COLO668 (cell line): ENCODE data around the gene SLC25A51.
"Not testable (repeated sequence)": the region's sequence is repeated elsewhere in the genome, so short reads cannot be mapped to it uniquely, and the experiment has no call there.

Experiments used
- DNase-seq: peaks from one replicate; lab custom pipeline; 2025; ENCODE audit not compliant: unreplicated experiment; lab: John Stamatoyannopoulos, UW

The SLC25A51 gene

GRCh38 chr9:37921546-37922300 lies 17.8 kb upstream of the SLC25A51 start:
- DNase-seq: no peak

DNA sequence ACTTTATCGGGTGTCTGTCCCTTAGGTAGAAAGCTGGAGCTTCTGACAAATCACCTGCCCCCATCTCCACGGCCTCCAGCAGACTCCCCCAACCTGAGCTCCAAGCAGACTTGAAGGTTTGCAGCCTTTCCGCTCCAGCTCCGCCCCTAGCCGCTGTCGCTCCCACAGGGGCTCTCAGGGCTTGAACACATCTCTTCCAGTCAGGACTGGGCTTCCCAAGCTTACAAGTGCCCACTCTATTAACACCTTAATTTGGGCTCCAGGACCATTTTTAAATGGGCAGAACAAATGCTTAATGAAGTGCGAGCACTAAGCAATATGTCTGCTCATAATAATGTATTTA lies 17.2 kb upstream of the SLC25A51 start:
- DNase-seq: no peak

- DNase-seq: peak; percentile 24
Observed at GRCh38 chr9:37920471-37921167, 16.7 kb upstream of the SLC25A51 start.

- no peak for DNase-seq
Observed at GRCh38 chr9:37919956-37920335, 16.0 kb upstream of the SLC25A51 start.

DNA sequence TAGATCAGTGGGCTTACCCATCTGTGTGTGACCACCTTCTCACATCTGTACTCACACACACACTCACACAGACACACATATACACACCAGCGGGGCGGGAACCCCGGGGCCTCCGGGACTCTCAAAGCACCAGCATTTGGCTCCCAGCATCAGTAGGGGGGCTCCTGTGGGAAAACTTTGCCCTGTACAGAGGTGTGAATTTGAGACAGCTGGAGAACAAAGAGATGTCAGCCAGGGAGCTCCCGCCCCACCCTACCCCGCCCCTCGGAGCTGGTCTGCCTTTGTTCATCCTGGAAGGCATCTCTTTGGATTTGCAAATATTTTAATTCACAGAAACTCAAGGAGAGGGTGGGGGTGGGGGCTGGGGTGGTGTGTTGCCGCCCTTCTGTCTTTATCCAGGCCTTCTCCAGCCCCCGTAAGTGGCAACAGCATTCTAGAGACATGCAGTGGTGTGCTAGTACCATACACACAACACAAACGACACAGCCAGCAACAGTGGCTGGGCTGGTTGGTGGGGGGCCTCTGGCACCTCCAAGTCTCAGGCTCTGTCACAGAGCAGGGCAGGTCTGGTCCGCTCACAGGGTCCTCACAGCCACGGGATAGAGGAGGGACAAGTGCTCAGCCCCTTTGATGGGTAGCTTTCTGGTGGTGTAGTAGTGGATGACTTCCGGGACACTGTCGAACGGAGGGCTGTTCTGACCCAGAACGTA lies 15.5 kb upstream of the SLC25A51 start:
- no peak for DNase-seq

GRCh38 chr9:37918665-37919170 lies 14.8 kb upstream of the SLC25A51 start:
- no peak for DNase-seq

DNA sequence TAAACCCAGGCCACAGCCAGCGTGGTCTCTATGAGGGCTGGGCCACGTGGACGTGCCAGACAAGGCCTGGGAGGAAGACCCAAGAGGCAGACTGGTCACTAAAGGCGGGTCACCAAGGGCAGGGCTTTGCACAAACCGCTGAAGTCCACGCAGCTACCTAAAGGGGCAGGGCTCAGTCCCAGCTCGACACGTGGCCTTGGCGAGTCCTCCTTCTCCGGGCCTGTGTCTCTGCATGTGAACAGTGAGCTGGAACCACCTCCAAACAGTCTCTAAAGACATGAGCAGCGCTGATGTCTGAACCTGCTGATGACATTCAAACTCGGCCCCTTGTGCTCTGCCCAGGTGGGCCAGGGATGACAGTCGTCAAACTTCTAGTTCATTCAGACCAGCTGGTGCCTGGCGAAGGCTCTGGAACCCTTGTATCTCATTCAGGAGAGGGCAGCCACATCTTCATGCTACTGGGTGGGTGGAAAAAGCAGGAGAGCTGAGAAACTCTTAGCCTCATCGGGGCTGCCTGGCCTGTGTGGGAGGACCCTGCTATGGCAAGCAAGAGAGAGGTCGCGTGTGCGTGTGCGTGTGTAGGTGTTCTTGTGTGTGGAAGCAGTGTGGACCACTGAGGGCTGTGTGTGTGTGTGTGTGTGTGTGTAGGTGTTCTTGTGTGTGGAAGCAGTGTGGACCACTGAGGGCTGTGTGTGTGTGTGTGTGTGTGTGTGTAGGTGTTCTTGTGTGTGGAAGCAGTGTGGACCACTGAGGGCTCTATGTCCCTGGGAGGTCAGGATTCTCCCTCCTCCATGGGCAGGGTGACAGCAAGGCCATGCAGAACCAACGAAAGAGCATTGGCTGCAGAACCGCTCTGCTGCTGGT lies 14.1 kb upstream of the SLC25A51 start:
- no peak for DNase-seq

DNA sequence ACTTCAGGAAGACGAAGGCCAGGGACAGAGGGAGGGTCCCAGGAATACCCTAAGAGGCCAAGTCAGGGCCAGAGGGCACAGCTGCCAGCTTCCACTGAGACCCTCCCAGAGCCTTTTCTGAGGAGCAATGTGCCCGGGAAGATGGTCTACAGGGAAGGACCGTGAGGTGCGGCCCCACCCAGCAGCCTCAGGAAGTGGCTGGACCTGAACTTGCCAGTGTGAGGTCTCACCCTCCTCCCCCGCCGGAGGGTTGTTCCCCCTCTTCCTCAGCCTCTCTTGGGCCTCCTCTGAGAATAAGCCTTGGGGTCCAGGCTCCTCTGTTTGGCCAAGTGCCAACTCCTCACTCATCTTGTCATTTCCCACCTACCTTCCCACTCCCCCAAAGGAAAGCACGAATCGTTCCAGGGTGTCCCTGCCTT lies 13.4 kb upstream of the SLC25A51 start:
- DNase-seq: no peak

- DNase-seq: no peak
Observed at GRCh38 chr9:37916471-37917312, 12.8 kb upstream of the SLC25A51 start.

- DNase-seq: no peak
Observed at GRCh38 chr9:37915911-37916470, 12.1 kb upstream of the SLC25A51 start.

DNA sequence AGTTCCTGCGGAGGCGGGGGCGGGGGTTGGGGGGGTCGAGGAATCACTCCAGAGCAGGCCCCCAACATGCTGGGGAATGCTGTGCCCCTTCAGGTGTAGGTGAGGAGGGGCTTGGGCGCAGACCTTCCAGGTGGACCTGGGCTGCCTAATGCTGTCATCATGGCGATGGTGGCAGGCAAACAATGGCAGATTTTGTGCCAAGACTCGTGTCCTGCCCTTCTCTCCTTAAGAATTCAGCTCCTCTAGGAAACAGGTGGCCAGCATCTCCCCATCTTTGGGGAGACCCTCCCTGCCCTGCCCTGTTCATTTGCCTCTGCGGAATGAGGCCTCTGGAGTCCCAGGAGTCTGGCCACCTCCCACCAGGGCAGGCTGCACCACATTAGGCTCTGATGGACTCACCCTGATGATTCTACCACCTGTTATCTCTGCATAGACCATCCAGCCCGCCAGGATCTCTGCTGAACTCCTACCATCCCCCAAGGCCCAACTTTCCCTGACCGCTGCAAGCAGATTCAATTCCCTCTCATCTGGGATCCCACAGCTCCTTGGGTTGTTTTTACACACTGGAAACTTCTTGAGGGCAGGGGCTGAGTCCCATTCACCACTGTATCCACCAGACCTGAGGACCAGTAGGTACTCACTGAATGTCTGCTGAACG lies 10.9 kb upstream of the SLC25A51 start:
- DNase-seq: no peak

DNA sequence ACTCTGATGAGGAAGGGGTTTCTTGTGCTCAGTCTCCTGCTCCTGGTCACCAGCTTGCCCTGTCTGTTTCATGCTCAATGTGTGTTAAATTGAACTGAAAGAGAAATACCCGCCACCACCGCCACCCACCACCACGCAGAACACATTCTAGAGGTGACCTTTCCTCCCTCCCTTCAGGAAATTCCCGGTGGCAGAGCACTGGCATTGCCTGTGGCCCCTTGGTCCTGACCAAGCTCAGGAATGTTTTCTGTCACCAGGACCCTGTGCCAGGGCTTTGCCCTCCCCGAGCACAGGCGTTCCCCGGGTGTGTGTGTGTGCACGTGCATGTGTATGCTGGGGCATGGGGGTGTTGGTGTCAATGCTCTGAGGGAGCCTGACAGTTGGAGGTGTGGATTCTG lies 10.2 kb upstream of the SLC25A51 start:
- DNase-seq: no peak

DNA sequence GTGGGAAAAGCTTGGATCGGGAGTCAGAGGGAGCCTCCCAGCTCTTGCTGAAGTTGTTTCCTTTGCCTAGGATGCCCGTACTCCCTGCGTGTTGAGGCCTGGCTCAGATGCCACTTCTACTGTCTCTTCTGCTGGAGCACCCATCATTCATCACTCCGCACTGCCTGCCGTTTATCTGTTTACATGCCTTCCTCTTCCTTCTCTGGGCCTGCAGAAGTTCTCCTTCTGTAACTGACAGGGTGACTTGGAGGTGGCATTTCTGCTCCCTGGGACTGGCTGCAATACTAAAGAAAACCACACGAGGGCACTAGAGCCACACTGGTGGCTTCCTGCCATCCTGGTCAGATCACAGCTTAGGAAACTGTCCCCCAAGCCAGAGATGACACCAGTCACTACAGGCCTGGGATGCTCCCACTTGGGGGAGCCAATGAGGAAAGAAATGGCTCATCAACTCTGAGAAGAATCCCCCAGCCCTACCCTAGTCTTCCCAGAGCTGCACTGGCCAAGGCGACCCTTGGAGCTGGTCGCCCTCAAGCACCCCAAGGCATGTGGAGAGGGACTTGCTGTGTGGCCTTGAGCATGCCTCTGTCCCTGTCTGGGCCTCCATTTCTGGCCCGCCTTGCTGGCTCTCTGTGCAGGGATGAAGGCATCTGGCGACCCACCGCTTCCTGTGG lies 9.7 kb upstream of the SLC25A51 start:
- DNase-seq: peak; percentile 81

DNA sequence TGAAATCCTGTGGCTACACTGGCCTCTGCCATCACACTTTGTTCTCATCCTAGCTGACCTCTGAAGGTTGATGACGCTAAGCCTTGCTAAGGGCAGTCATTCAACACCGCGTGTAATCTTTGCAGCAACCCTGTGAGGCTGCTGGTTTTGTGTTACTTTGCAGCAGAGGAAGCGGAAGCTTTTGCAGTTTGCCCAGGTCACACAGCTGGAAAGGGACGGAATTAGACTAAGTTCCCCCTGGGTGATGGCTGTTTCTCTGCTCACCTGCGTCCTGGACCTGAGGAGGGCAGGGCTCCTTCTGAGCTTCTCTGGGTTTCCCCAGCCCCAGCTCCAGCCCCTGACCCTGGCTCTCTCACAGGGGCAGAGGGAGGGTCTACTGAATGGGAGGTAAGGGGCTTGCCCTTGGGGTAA lies 7.3 kb upstream of the SLC25A51 start:
- DNase-seq: no peak

DNA sequence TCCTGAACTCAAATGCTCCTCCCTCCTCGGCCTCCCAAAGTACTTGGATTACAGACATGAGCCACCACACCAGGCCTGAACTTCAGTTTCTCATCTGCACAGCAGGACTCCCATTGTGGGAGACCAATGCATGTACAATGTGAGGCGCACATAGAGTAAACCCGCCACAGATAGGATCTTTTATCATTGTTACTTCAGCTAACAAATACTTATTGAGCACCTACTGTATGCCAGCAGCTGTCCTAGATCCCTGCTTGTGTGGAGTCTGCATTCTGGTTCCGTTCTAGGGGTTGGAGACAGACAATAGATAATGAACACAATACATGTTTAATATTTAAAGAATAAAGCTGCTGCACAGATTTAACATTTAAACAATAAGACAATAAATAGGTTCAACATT lies 6.3 kb upstream of the SLC25A51 start:
- no peak for DNase-seq

DNA sequence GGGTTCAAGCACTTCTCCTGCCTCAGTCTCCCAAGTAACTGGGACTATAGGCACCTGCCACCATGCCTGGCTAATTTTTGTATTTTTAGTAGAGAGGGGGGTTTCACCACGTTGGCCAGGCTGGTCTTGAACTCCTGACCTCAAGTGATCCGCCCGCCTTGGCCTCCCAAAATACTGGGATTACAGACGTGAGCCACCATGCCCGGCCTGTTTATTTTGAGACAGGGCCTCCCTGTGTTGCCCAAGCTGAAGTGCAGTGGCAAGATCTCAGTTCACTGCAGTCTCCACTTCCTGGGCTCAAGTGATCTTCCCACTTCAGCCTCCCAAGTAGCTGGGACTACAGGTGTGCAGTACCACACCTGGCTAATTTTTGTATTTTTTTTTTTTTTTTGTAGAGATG lies 5.9 kb upstream of the SLC25A51 start:
- DNase-seq: not testable (repeated sequence)

GRCh38 chr9:37909326-37909725 lies 5.4 kb upstream of the SLC25A51 start:
- no peak for DNase-seq

GRCh38 chr9:37908698-37909186 lies 4.8 kb upstream of the SLC25A51 start:
- no peak for DNase-seq

DNA sequence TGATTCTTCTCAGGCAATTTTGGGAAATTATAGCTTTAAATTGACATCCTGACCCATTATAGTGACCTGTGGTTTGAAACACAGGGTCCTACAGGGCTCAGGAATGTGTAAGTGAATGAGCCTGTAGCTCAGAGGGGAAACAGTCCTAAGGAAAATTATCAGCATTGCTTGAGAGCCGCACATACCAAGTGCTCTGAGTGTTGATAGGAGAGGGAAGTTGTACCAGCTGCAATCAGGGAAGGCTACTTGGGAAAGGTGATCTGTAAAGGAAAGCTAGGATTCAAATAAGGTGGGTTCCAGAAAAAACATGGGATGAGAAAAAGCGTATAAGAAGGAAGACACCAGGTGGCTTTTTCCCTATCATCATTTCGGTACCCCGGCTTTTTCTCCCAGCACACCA lies 4.4 kb upstream of the SLC25A51 start:
- no peak for DNase-seq
